ENCODE measurements around the gene KY.

The KY gene

GRCh38 chr3:134579141-134579665 is 71.6 kb downstream of the KY start:
- TF ChIP-seq NFIC (IDR thresholded peaks at IDR 0.05) (no peak), USF1 (IDR thresholded peaks at IDR 0.05) (no peak), CREB1 (IDR thresholded peaks at IDR 0.05; ENCODE audit: low read depth) (no peak), REST (IDR thresholded peaks at IDR 0.05; ENCODE audit: low read depth) (no peak), RAD21 (IDR thresholded peaks at IDR 0.05; ENCODE audit: low read depth) (no peak), TAF1 (IDR thresholded peaks at IDR 0.05; ENCODE audit: low read depth) (no peak), FOXM1 (IDR thresholded peaks at IDR 0.05; ENCODE audit: borderline replicate concordance, low read depth) (no peak), TCF12 (IDR thresholded peaks at IDR 0.05; ENCODE audit: low read depth) (no peak), EGR1 (IDR thresholded peaks at IDR 0.05) (no peak), YY1 (IDR thresholded peaks at IDR 0.05; ENCODE audit: low read depth) (no peak), TEAD4 (IDR thresholded peaks at IDR 0.05) (no peak), MAX (IDR thresholded peaks at IDR 0.05) (no peak), EP300 (IDR thresholded peaks at IDR 0.05; ENCODE audit: borderline replicate concordance) (no peak)

GRCh38 chr3:134576831-134577230 is 74.0 kb downstream of the KY start:
- no peak for TF ChIP-seq CEBPB (IDR thresholded peaks at IDR 0.05)
- TF ChIP-seq TAF1 (IDR thresholded peaks at IDR 0.05; ENCODE audit: low read depth) = no peak
- no peak for TF ChIP-seq TEAD4 (IDR thresholded peaks at IDR 0.05)
- TF ChIP-seq FOXM1 (IDR thresholded peaks at IDR 0.05; ENCODE audit: borderline replicate concordance, low read depth) = no peak
- TF ChIP-seq CREB1 (IDR thresholded peaks at IDR 0.05; ENCODE audit: low read depth) = no peak
- TF ChIP-seq MAX (IDR thresholded peaks at IDR 0.05) = no peak
- TF ChIP-seq USF1 (IDR thresholded peaks at IDR 0.05) = no peak
- no peak for TF ChIP-seq REST (IDR thresholded peaks at IDR 0.05; ENCODE audit: low read depth)
- TF ChIP-seq TCF12 (IDR thresholded peaks at IDR 0.05; ENCODE audit: low read depth) = no peak
- TF ChIP-seq RAD21 (IDR thresholded peaks at IDR 0.05; ENCODE audit: low read depth) = no peak
- TF ChIP-seq ZBTB7A (IDR thresholded peaks at IDR 0.05; ENCODE audit: low read depth) = no peak
- TF ChIP-seq EGR1 (IDR thresholded peaks at IDR 0.05) = no peak
- TF ChIP-seq YY1 (IDR thresholded peaks at IDR 0.05; ENCODE audit: low read depth) = no peak
- TF ChIP-seq NFIC (IDR thresholded peaks at IDR 0.05) = no peak

- TF ChIP-seq YY1 (IDR thresholded peaks at IDR 0.05; ENCODE audit: low read depth) (no peak), NFIC (IDR thresholded peaks at IDR 0.05) (no peak), USF1 (IDR thresholded peaks at IDR 0.05) (no peak), MAX (IDR thresholded peaks at IDR 0.05) (no peak)
These were observed 74.4 kb downstream of the KY start for GRCh38 chr3:134576426-134576825.

GRCh38 chr3:134568790-134569189 is 82.0 kb downstream of the KY start:
- no peak for TF ChIP-seq EGR1 (IDR thresholded peaks at IDR 0.05)
- no peak for TF ChIP-seq RAD21 (IDR thresholded peaks at IDR 0.05; ENCODE audit: low read depth)
- TF ChIP-seq EP300 (IDR thresholded peaks at IDR 0.05; ENCODE audit: borderline replicate concordance) = no peak
- no peak for TF ChIP-seq CREB1 (IDR thresholded peaks at IDR 0.05; ENCODE audit: low read depth)
- no peak for TF ChIP-seq USF1 (IDR thresholded peaks at IDR 0.05)
- TF ChIP-seq MAX (IDR thresholded peaks at IDR 0.05) = no peak

- no peak for TF ChIP-seq TEAD4 (IDR thresholded peaks at IDR 0.05)
- TF ChIP-seq USF1 (IDR thresholded peaks at IDR 0.05) = no peak
- no peak for TF ChIP-seq REST (IDR thresholded peaks at IDR 0.05; ENCODE audit: low read depth)
- TF ChIP-seq TCF12 (IDR thresholded peaks at IDR 0.05; ENCODE audit: low read depth) = no peak
- TF ChIP-seq CEBPB (IDR thresholded peaks at IDR 0.05) = no peak
- no peak for TF ChIP-seq YY1 (IDR thresholded peaks at IDR 0.05; ENCODE audit: low read depth)
- no peak for TF ChIP-seq MAX (IDR thresholded peaks at IDR 0.05)
- no peak for TF ChIP-seq FOXM1 (IDR thresholded peaks at IDR 0.05; ENCODE audit: borderline replicate concordance, low read depth)
- TF ChIP-seq ZBTB7A (IDR thresholded peaks at IDR 0.05; ENCODE audit: low read depth) = no peak
- no peak for TF ChIP-seq RAD21 (IDR thresholded peaks at IDR 0.05; ENCODE audit: low read depth)
- no peak for TF ChIP-seq EP300 (IDR thresholded peaks at IDR 0.05; ENCODE audit: borderline replicate concordance)
- TF ChIP-seq NFIC (IDR thresholded peaks at IDR 0.05) = no peak
- TF ChIP-seq TAF1 (IDR thresholded peaks at IDR 0.05; ENCODE audit: low read depth) = no peak
- TF ChIP-seq EGR1 (IDR thresholded peaks at IDR 0.05) = no peak
These were observed 83.2 kb downstream of the KY start for GRCh38 chr3:134567605-134568004.

All from Ishikawa (cell line).